Fibroblast of lung (primary cell): Measurements from ENCODE around the gene BRD7. TPM values are rescaled to one million over a fixed set of nuclear protein-coding genes. Genes with fewer than 3 reads are reported as not detected.

Experiments
- DNase-seq, 2 donors: peaks; one replicate each; pipeline versions ENCODE4 v3.0.0 to v3.0.0-alpha.2; 2010; ENCODE audit warnings: low read depth in 2 of 2
- H2AFZ ChIP-seq: 2 replicates; pipeline ENCODE4 v1.5.1; 2012; ENCODE audit warnings: low read length, control low read depth, inconsistent platforms
- H3K27ac ChIP-seq: 2 replicates; pipeline ENCODE4 v1.5.1; 2011; ENCODE audit warnings: low read length, control low read depth; ENCODE audit not compliant: insufficient read depth
- H3K27me3 ChIP-seq: 2 replicates; pipeline ENCODE4 v1.5.1; 2011; ENCODE audit warnings: mild to moderate bottlenecking, low read length; ENCODE audit not compliant: control insufficient read depth, insufficient read depth
- H3K36me3 ChIP-seq: 2 replicates; pipeline ENCODE4 v1.5.1; 2011; ENCODE audit warnings: low read length; ENCODE audit not compliant: control insufficient read depth, insufficient read depth
- H3K4me1 ChIP-seq: 2 replicates; pipeline ENCODE4 v1.5.1; 2011; ENCODE audit warnings: low read length; ENCODE audit not compliant: control insufficient read depth, insufficient read depth; ENCODE audit errors: extremely low read depth
- H3K4me2 ChIP-seq: 2 replicates; pipeline ENCODE4 v1.5.1; 2011; ENCODE audit warnings: low read length, control low read depth; ENCODE audit not compliant: insufficient read depth; ENCODE audit errors: extremely low read depth
- H3K4me3 ChIP-seq, 4 experiments: fragments of 200-600 bp in 1 of 4; sonication (generic) in 1 of 4; replicated peaks in 1 of 4; 2 replicates each; pipeline ENCODE4 v1.5.1; 2011 to 2016; ENCODE audit warnings: low read length in 4 of 4, low read depth in 3 of 4, mild to moderate bottlenecking in 3 of 4, control low read depth in 2 of 4, inconsistent platforms in 1 of 4, mixed read lengths in 1 of 4; ENCODE audit not compliant: insufficient read depth in 1 of 4; ENCODE audit errors: control extremely low read depth in 1 of 4
- H3K79me2 ChIP-seq: 2 replicates; pipeline ENCODE4 v1.5.1; 2012; ENCODE audit warnings: mild to moderate bottlenecking, low read length, inconsistent platforms; ENCODE audit not compliant: control insufficient read depth, insufficient read depth
- H3K9ac ChIP-seq: 2 replicates; pipeline ENCODE4 v1.5.1; 2011; ENCODE audit warnings: mild to moderate bottlenecking, low read length, control low read depth; ENCODE audit not compliant: insufficient read depth
- H3K9me3 ChIP-seq: 2 replicates; pipeline ENCODE4 v1.5.1; 2012; ENCODE audit warnings: low read depth, low read length; ENCODE audit not compliant: control insufficient read depth, insufficient read depth
- H4K20me1 ChIP-seq: 2 replicates; pipeline ENCODE4 v1.5.1; 2011; ENCODE audit warnings: low read length; ENCODE audit not compliant: control insufficient read depth, insufficient read depth; ENCODE audit errors: extremely low read depth
- CTCF ChIP-seq, 2 donors: IDR thresholded peaks in 1 of 2; conservative IDR thresholded peaks in 1 of 2; 1 replicate in 1 of 2; 2 replicates in 1 of 2; pipeline ENCODE4 v1.5.1; 2011 to 2012; ENCODE audit warnings: low read length in 2 of 2, control low read depth in 1 of 2, inconsistent platforms in 1 of 2, low read depth in 1 of 2, mild to moderate bottlenecking in 1 of 2
- EZH2 ChIP-seq: IDR thresholded peaks from 2 replicates; pipeline ENCODE4 v1.5.1; 2012; ENCODE audit warnings: low read length, control low read depth, mild to moderate bottlenecking; ENCODE audit errors: missing control alignments
- polyA plus RNA-seq, 2 donors: library from polyadenylated mRNA; depleted of rRNA in 1 of 2; stranded (reverse) in 1 of 2; unstranded in 1 of 2; fragments of >200 nt; gene quantifications; 2 replicates each; pipeline ENCODE4 v1.2.1, GENCODE V29; 2011 to 2012; ENCODE audit warnings: missing spikeins in 1 of 2
- total RNA-seq: library from RNA; depleted of rRNA; stranded (reverse); fragments of >200 nt; gene quantifications from 2 replicates; pipeline ENCODE4 v1.2.1, GENCODE V29; 2014

Gene BRD7
- total and polyA plus RNA-seq, 2 donors (not counting 1 experiment from before 2014, with no cell fraction given), result 50.0 to 51.5 TPM

GRCh38 chr16:50281391-50282009 lies 87.3 kb downstream of the BRD7 start:
- H2AFZ ChIP-seq, result no peak overlapping the region
- no peaks in the 10 kb centered on the region for H3K9me3 ChIP-seq
- H3K4me3 ChIP-seq, result no peak overlapping the region
- TF ChIP-seq EZH2, result no peak
- no peak for TF ChIP-seq CTCF (conservative IDR thresholded peaks at IDR 0.05 in 1 of 2, IDR thresholded peaks at IDR 0.05 in 1 of 2; ENCODE audit: low read depth in 1 of 2, low read length in 2 of 2)
- no peak for DNase-seq
- H4K20me1 ChIP-seq, result no peaks in the 10 kb centered on the region
- no peak overlapping the region for H3K4me2 ChIP-seq
- no peaks in the 10 kb centered on the region for H3K36me3 ChIP-seq
- no peaks in the 10 kb centered on the region for H3K4me1 ChIP-seq
- H3K27me3 ChIP-seq, result no peaks in the 10 kb centered on the region
- no peak overlapping the region for H3K9ac ChIP-seq
- H3K79me2 ChIP-seq, result no peaks in the 10 kb centered on the region
- H3K27ac ChIP-seq, result no peak overlapping the region

GRCh38 chr16:50280932-50281331 lies 87.9 kb downstream of the BRD7 start:
- no peaks in the 10 kb centered on the region for H3K36me3 ChIP-seq
- H3K9ac ChIP-seq, result no peak overlapping the region
- no peaks in the 10 kb centered on the region for H3K27me3 ChIP-seq
- H3K27ac ChIP-seq, result no peak overlapping the region
- H3K4me3 ChIP-seq, result no peak overlapping the region
- no peaks in the 10 kb centered on the region for H3K4me1 ChIP-seq
- H3K79me2 ChIP-seq, result no peaks in the 10 kb centered on the region
- no peak overlapping the region for H3K4me2 ChIP-seq
- H2AFZ ChIP-seq, result no peak overlapping the region
- H3K9me3 ChIP-seq, result no peaks in the 10 kb centered on the region
- DNase-seq, result no peak
- no peaks in the 10 kb centered on the region for H4K20me1 ChIP-seq
- no peak for TF ChIP-seq CTCF (conservative IDR thresholded peaks at IDR 0.05 in 1 of 2, IDR thresholded peaks at IDR 0.05 in 1 of 2; ENCODE audit: low read depth in 1 of 2, low read length in 2 of 2)
- TF ChIP-seq EZH2, result no peak

GRCh38 chr16:50279504-50279865 lies 89.3 kb downstream of the BRD7 start:
- no peaks in the 10 kb centered on the region for H3K4me1 ChIP-seq
- H3K4me3 ChIP-seq, result no peak overlapping the region
- no peaks in the 10 kb centered on the region for H4K20me1 ChIP-seq
- H3K9ac ChIP-seq, result no peak overlapping the region
- no peaks in the 10 kb centered on the region for H3K9me3 ChIP-seq
- no peak overlapping the region for H3K27ac ChIP-seq
- no peaks in the 10 kb centered on the region for H3K27me3 ChIP-seq
- DNase-seq, result no peak
- H2AFZ ChIP-seq, result no peak overlapping the region
- no peak for TF ChIP-seq EZH2
- no peak for TF ChIP-seq CTCF (conservative IDR thresholded peaks at IDR 0.05 in 1 of 2, IDR thresholded peaks at IDR 0.05 in 1 of 2; ENCODE audit: low read depth in 1 of 2, low read length in 2 of 2)
- H3K36me3 ChIP-seq, result no peaks in the 10 kb centered on the region
- H3K79me2 ChIP-seq, result no peaks in the 10 kb centered on the region
- H3K4me2 ChIP-seq, result no peak overlapping the region
